Testis (tissue), 3 donors: Measurements from ENCODE around the gene NLK. TPM values are rescaled to one million over a fixed set of nuclear protein-coding genes. Genes with fewer than 3 reads are reported as not detected.
A peak's percentile ranks its signal among the peaks of the same experiment; 100 is the strongest.
"Not testable (repeated sequence)": the region's sequence is repeated elsewhere in the genome, so short reads cannot be mapped to it uniquely, and the experiment has no call there.

Source experiments
- DNase-seq: peaks from one replicate; pipeline ENCODE4 v3.0.0-alpha.2; 2019
- H3K27ac ChIP-seq, 2 donors: fragments of 200-600 bp; sonication (generic); one replicate each; pipeline ENCODE4 v1.5.1; 2019
- H3K27me3 ChIP-seq: fragments of 200-600 bp; sonication (generic); one replicate; pipeline ENCODE4 v1.5.1; 2019
- H3K36me3 ChIP-seq: fragments of 200-600 bp; sonication (generic); one replicate; pipeline ENCODE4 v1.5.1; 2017; ENCODE audit warnings: low read depth; ENCODE audit errors: missing control alignments
- H3K4me1 ChIP-seq: fragments of 200-600 bp; sonication (generic); one replicate; pipeline ENCODE4 v1.5.1; 2019
- H3K4me3 ChIP-seq, 2 donors: fragments of 200-600 bp; sonication (generic); one replicate each; pipeline ENCODE4 v1.5.1; 2017 to 2019
- H3K9me3 ChIP-seq: fragments of 200-600 bp; sonication (generic); one replicate; pipeline ENCODE4 v1.5.1; 2017
- CTCF ChIP-seq, 3 experiments: fragments of 450-650 bp in 2 of 3; fragments of 200-600 bp in 1 of 3; sonication (generic) in 1 of 3; IDR thresholded peaks; one replicate each; pipeline ENCODE4 v1.5.1; 2016 to 2019; ENCODE audit warnings: antibody characterized with exemption in 3 of 3, mild to moderate bottlenecking in 2 of 3, moderate library complexity in 1 of 3
- POLR2A ChIP-seq: fragments of 450-650 bp; IDR thresholded peaks from one replicate; pipeline ENCODE4 v1.6.1; 2017; ENCODE audit warnings: antibody characterized with exemption, mild to moderate bottlenecking, moderate library complexity
- WGBS, 2 donors: methylation state at CpG; one replicate each; pipeline ENCODE4 v1.1.5; 2018; 5-methylcytosine and 5-hydroxymethylcytosine counted together
- intact Hi-C: fragments of 100-400 bp; cut with DNase I; formaldehyde crosslinking; loops from one replicate; pipeline ENCODE4 v1.15.1; 2023; ENCODE audit warnings: low total_unique reads
- polyA plus RNA-seq: library from polyadenylated mRNA; stranded (reverse); fragments of 350-450 nt; fragmentation: Illumina TruSeq; extraction: RNeasy Lipid Tissue Mini Kit (QIAGEN cat#74804); gene quantifications from one replicate; pipeline ENCODE4 v1.2.3, GENCODE V29; 2014; ENCODE audit warnings: low read depth, low replicate concordance; ENCODE audit not compliant: insufficient read depth
- total RNA-seq, 2 donors: library from RNA; depleted of rRNA; stranded (reverse); fragments of >200 nt; gene quantifications; one replicate each; pipeline ENCODE4 v1.2.3, GENCODE V29; 2016

NLK gene
- total and polyA plus RNA-seq, 3 donors from 2014 or later = 40.8 to 54.4 (median 47.0) TPM

GRCh38 chr17:28236033-28236653 is 193.7 kb downstream of the NLK start:
- H3K4me1 ChIP-seq, intact Hi-C loops, H3K27me3 ChIP-seq, H3K4me3 ChIP-seq, H3K36me3 ChIP-seq, DNase-seq, H3K9me3 ChIP-seq: not testable (repeated sequence)
- H3K27ac ChIP-seq = peak overlapping the region in 1 of 2 donors; percentile 39
- WGBS, 2 donors = 49 to 58% methylated on average over 12 to 13 of the region's 13 CpGs

- H3K36me3 ChIP-seq, H3K27me3 ChIP-seq, H3K4me1 ChIP-seq, H3K27ac ChIP-seq, DNase-seq, H3K9me3 ChIP-seq, intact Hi-C loops, H3K4me3 ChIP-seq: not testable (repeated sequence)
- 67 to 69% methylated on average over 20 to 21 of the region's 21 CpGs for WGBS, 2 donors
Observed at GRCh38 chr17:28238547-28239270, 196.2 kb downstream of the NLK start.

- TF ChIP-seq POLR2A (no peak), CTCF (IDR thresholded peaks at IDR 0.05) (no peak)
- intact Hi-C loops = no loop called here
- H3K4me3 ChIP-seq = no peak overlapping the region
- H3K27me3 ChIP-seq = no peaks in the 10 kb centered on the region
- 56 to 77% methylated on average over 3 of the region's 3 CpGs for WGBS, 2 donors
- H3K9me3 ChIP-seq = no peaks in the 10 kb centered on the region
- DNase-seq = no peak
- H3K27ac ChIP-seq = no peak overlapping the region
- H3K36me3 ChIP-seq = no peaks in the 10 kb centered on the region
- peaks cover 4% of the 10 kb centered on the region for H3K4me1 ChIP-seq
Observed at GRCh38 chr17:28239271-28239624, 196.8 kb downstream of the NLK start.

GRCh38 chr17:28240688-28241340 is 198.3 kb downstream of the NLK start:
- intact Hi-C loops = no loop called here
- 80 to 88% methylated on average over 8 of the region's 8 CpGs for WGBS, 2 donors
- no peaks in the 10 kb centered on the region for H3K36me3 ChIP-seq
- no peaks in the 10 kb centered on the region for H3K9me3 ChIP-seq
- no peak overlapping the region for H3K27ac ChIP-seq
- H3K27me3 ChIP-seq = no peaks in the 10 kb centered on the region
- no peak for DNase-seq
- H3K4me3 ChIP-seq = no peak overlapping the region
- H3K4me1 ChIP-seq = no peaks in the 10 kb centered on the region
- no peak for TF ChIP-seq POLR2A
- no peak for TF ChIP-seq CTCF (IDR thresholded peaks at IDR 0.05)

- TF ChIP-seq POLR2A (no peak), CTCF (IDR thresholded peaks at IDR 0.05) (no peak)
- intact Hi-C loops = no loop called here
Observed at GRCh38 chr17:28242791-28243190, 200.3 kb downstream of the NLK start.

GRCh38 chr17:28243268-28243667 is 200.8 kb downstream of the NLK start:
- intact Hi-C loops, H3K36me3 ChIP-seq, H3K9me3 ChIP-seq, H3K27ac ChIP-seq, DNase-seq, H3K4me3 ChIP-seq, H3K27me3 ChIP-seq, H3K4me1 ChIP-seq: not testable (repeated sequence)
- WGBS, 2 donors = 94% methylated on average over 4 of the region's 4 CpGs

More at GRCh38 chr17:28242791-28243190, 200.3 kb downstream of the NLK start:
- no peak overlapping the region for H3K27ac ChIP-seq
- H3K4me3 ChIP-seq = no peak overlapping the region
- 91 to 92% methylated on average over 6 of the region's 6 CpGs for WGBS, 2 donors
- no peaks in the 10 kb centered on the region for H3K9me3 ChIP-seq
- H3K27me3 ChIP-seq = no peaks in the 10 kb centered on the region
- H3K36me3 ChIP-seq = no peaks in the 10 kb centered on the region
- no peaks in the 10 kb centered on the region for H3K4me1 ChIP-seq
- no peak for DNase-seq
